Astrocyte (in vitro differentiated cells and primary cell): Measurements from ENCODE around the gene LSM4. TPM values are rescaled to one million over a fixed set of nuclear protein-coding genes. Genes with fewer than 3 reads are reported as not detected.

Source experiments
- DNase-seq: peaks from one replicate; pipeline ENCODE4 v3.0.0-alpha.2; 2010; ENCODE audit warnings: low read depth
- FAIRE-seq: peaks from 2 replicates; lab custom pipeline; 2011; peaks lifted over from hg19 to GRCh38; lab: Jason Lieb, UNC
- H2AFZ ChIP-seq: 2 replicates; pipeline ENCODE4 v1.6.0; 2012; ENCODE audit warnings: low read depth, low read length, inconsistent platforms
- H3K27ac ChIP-seq: 2 replicates; pipeline ENCODE4 v1.5.1; 2011; ENCODE audit warnings: low read depth, low read length, inconsistent platforms
- H3K27me3 ChIP-seq: 2 replicates; pipeline ENCODE4 v1.6.0; 2011; ENCODE audit warnings: low read length, inconsistent platforms; ENCODE audit not compliant: insufficient read depth
- H3K36me3 ChIP-seq: 2 replicates; pipeline ENCODE4 v1.5.1; 2011; ENCODE audit warnings: low read length, inconsistent platforms; ENCODE audit not compliant: insufficient read depth
- H3K4me1 ChIP-seq: 2 replicates; pipeline ENCODE4 v1.5.1; 2011; ENCODE audit warnings: low read length, inconsistent platforms; ENCODE audit not compliant: insufficient read depth
- H3K4me2 ChIP-seq: 2 replicates; pipeline ENCODE4 v1.6.0; 2012; ENCODE audit warnings: low read length, inconsistent platforms
- H3K4me3 ChIP-seq: 2 replicates; pipeline ENCODE4 v1.5.1; 2011; ENCODE audit warnings: low read depth, mild to moderate bottlenecking, low read length, inconsistent platforms; ENCODE audit not compliant: insufficient read depth
- H3K79me2 ChIP-seq: 2 replicates; pipeline ENCODE4 v1.6.0; 2012; ENCODE audit warnings: mild to moderate bottlenecking, low read length, inconsistent platforms; ENCODE audit not compliant: insufficient read depth
- H3K9ac ChIP-seq: 2 replicates; pipeline ENCODE4 v1.6.0; 2012; ENCODE audit warnings: mild to moderate bottlenecking, low read length, inconsistent platforms
- H3K9me3 ChIP-seq: 2 replicates; pipeline ENCODE4 v1.5.1; 2012; ENCODE audit warnings: low read depth, mild to moderate bottlenecking, low read length, inconsistent platforms; ENCODE audit not compliant: insufficient read depth
- H4K20me1 ChIP-seq: 2 replicates; pipeline ENCODE4 v1.6.0; 2012; ENCODE audit warnings: low read length, inconsistent platforms; ENCODE audit not compliant: insufficient read depth
- H3K27ac Mint-ChIP-seq: one replicate; pipeline ENCODE4 v1.8.0; 2021; ENCODE audit warnings: mild to moderate bottlenecking, mixed read lengths; ENCODE audit not compliant: unreplicated experiment
- H3K27me3 Mint-ChIP-seq: one replicate; pipeline ENCODE4 v1.8.0; 2021; ENCODE audit warnings: low read depth, mixed read lengths; ENCODE audit not compliant: unreplicated experiment
- H3K36me3 Mint-ChIP-seq: one replicate; pipeline ENCODE4 v1.8.0; 2021; ENCODE audit warnings: low read depth, mixed read lengths; ENCODE audit not compliant: unreplicated experiment
- H3K4me1 Mint-ChIP-seq: one replicate; pipeline ENCODE4 v1.8.0; 2021; ENCODE audit warnings: low read depth, mixed read lengths; ENCODE audit not compliant: unreplicated experiment
- H3K4me3 Mint-ChIP-seq: one replicate; pipeline ENCODE4 v1.8.0; 2021; ENCODE audit warnings: mild to moderate bottlenecking, moderate library complexity, mixed read lengths; ENCODE audit not compliant: unreplicated experiment
- H3K9me3 Mint-ChIP-seq: one replicate; pipeline ENCODE4 v1.8.0; 2021; ENCODE audit warnings: mild to moderate bottlenecking, mixed read lengths; ENCODE audit not compliant: unreplicated experiment
- CTCF ChIP-seq: IDR thresholded peaks from 2 replicates; pipeline ENCODE4 v1.5.1; 2011; ENCODE audit warnings: low read depth, mild to moderate bottlenecking, inconsistent platforms, low read length, moderate library complexity; ENCODE audit not compliant: insufficient read depth
- EZH2 ChIP-seq: IDR thresholded peaks from 2 replicates; pipeline ENCODE4 v1.6.1; 2012; ENCODE audit warnings: mild to moderate bottlenecking, low read length, inconsistent platforms; ENCODE audit not compliant: insufficient read depth
- total RNA-seq: library from RNA; stranded (reverse); gene quantifications from 2 replicates; pipeline ENCODE4 v1.2.1, GENCODE V29; 2021

LSM4 gene
- total RNA-seq, 1 donor from 2014 or later = 127 TPM

- Histone ChIP-seq H2AFZ (no peak overlapping the region), H3K9me3 (no peaks in the 10 kb centered on the region), H3K4me3 (no peak overlapping the region), H3K9ac (no peak overlapping the region), H3K79me2 (peaks cover 14% of the 10 kb centered on the region), H3K36me3 (no peaks in the 10 kb centered on the region), H3K4me2 (no peak overlapping the region), H3K4me1 (peaks cover 20% of the 10 kb centered on the region), H4K20me1 (peaks cover 5% of the 10 kb centered on the region), H3K27me3 (no peaks in the 10 kb centered on the region), H3K27ac (no peak overlapping the region)
- no peak for DNase-seq
- no peak for TF ChIP-seq CTCF
- TF ChIP-seq EZH2 = no peak
- no peak for FAIRE-seq
- H3K4me3 Mint-ChIP-seq = no peak overlapping the region
- H3K36me3 Mint-ChIP-seq = no peaks in the 10 kb centered on the region
- H3K27ac Mint-ChIP-seq = no peak overlapping the region
- H3K27me3 Mint-ChIP-seq = no peaks in the 10 kb centered on the region
- peaks cover 18% of the 10 kb centered on the region for H3K4me1 Mint-ChIP-seq
- H3K9me3 Mint-ChIP-seq = no peaks in the 10 kb centered on the region
Measured at GRCh38 chr19:18284712-18285360, 38.0 kb downstream of the LSM4 start.

DNA sequence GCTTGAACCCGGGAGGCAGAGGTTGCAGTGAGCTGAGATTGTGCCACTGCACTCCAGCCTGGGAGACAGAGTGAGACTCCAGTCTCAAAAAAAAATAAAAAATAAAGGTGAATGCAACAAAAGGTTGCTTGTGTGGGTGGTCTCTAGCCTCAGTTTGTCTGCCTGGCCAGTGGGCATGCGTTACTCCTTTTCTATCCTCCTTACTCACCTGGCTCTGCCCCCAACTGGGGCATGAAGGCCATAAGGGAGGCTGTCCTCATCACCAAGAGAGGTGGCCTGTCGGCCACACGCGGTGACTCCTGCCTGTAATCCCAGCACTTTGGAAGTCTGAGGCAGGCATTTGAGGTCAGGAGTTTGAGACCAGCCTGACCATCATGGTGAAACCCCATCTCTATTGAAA, 39.5 kb downstream of the LSM4 start:
- H3K27ac Mint-ChIP-seq = peak overlapping the region; percentile 41
- no peak for FAIRE-seq
- no peak overlapping the region for H3K9ac ChIP-seq

More for the DNA sequence above, 39.5 kb downstream of the LSM4 start:
- Histone ChIP-seq H3K79me2 (peaks cover 29% of the 10 kb centered on the region), H3K27me3 (no peaks in the 10 kb centered on the region), H3K9me3 (no peaks in the 10 kb centered on the region), H3K36me3 (no peaks in the 10 kb centered on the region), H3K4me2 (no peak overlapping the region), H3K4me3 (no peak overlapping the region), H3K27ac (no peak overlapping the region), H3K4me1 (peaks cover 28% of the 10 kb centered on the region), H2AFZ (no peak overlapping the region), H4K20me1 (peaks cover 20% of the 10 kb centered on the region)
- no peak for TF ChIP-seq EZH2
- TF ChIP-seq CTCF = no peak
- Mint-ChIP-seq H3K36me3 (peaks cover 9% of the 10 kb centered on the region), H3K4me3 (no peak overlapping the region), H3K27me3 (no peaks in the 10 kb centered on the region), H3K4me1 (peaks cover 21% of the 10 kb centered on the region), H3K9me3 (no peaks in the 10 kb centered on the region)
- DNase-seq = no peak
